Rectal smooth muscle tissue (tissue), 1 donor: Measurements from ENCODE around the gene DROSHA.

Source experiments
- H3K27ac ChIP-seq: one replicate; pipeline ENCODE4 v1.7.0; 2013; ENCODE audit warnings: low read depth, low read length, inconsistent platforms
- H3K27me3 ChIP-seq: one replicate; pipeline ENCODE4 v1.7.0; 2013; ENCODE audit warnings: low read length; ENCODE audit not compliant: control insufficient read depth, insufficient read depth
- H3K36me3 ChIP-seq: one replicate; pipeline ENCODE4 v1.7.0; 2013; ENCODE audit warnings: low read length; ENCODE audit not compliant: control insufficient read depth, insufficient read depth
- H3K4me1 ChIP-seq: one replicate; pipeline ENCODE4 v1.7.0; 2013; ENCODE audit warnings: low read length; ENCODE audit not compliant: control insufficient read depth, insufficient read depth
- H3K4me3 ChIP-seq: one replicate; pipeline ENCODE4 v1.7.0; 2013; ENCODE audit warnings: low read length
- H3K9ac ChIP-seq: one replicate; pipeline ENCODE4 v1.7.0; 2013; ENCODE audit warnings: low read length

The DROSHA gene

GRCh38 chr5:31477971-31478370, 53.9 kb downstream of the DROSHA start:
- Histone ChIP-seq H3K4me1 (peaks cover 8% of the 10 kb centered on the region), H3K9ac (no peak overlapping the region), H3K27ac (no peak overlapping the region), H3K27me3 (no peaks in the 10 kb centered on the region), H3K36me3 (peaks cover 5% of the 10 kb centered on the region), H3K4me3 (no peak overlapping the region)

GRCh38 chr5:31477516-31477915, 54.4 kb downstream of the DROSHA start:
- H3K36me3 ChIP-seq = peaks cover 5% of the 10 kb centered on the region
- no peak overlapping the region for H3K9ac ChIP-seq
- H3K27ac ChIP-seq = no peak overlapping the region
- peaks cover 8% of the 10 kb centered on the region for H3K4me1 ChIP-seq
- H3K4me3 ChIP-seq = no peak overlapping the region
- H3K27me3 ChIP-seq = no peaks in the 10 kb centered on the region

- H3K27me3 ChIP-seq = no peaks in the 10 kb centered on the region
- H3K9ac ChIP-seq = no peak overlapping the region
- H3K4me1 ChIP-seq = peaks cover 8% of the 10 kb centered on the region
- H3K36me3 ChIP-seq = peaks cover 5% of the 10 kb centered on the region
- peak overlapping the region; percentile 24 for H3K27ac ChIP-seq
- H3K4me3 ChIP-seq = no peak overlapping the region
These were observed 55.2 kb downstream of the DROSHA start for GRCh38 chr5:31476738-31477141.

GRCh38 chr5:31471916-31472315, 60.0 kb downstream of the DROSHA start:
- no peak overlapping the region for H3K4me3 ChIP-seq
- peaks cover 4% of the 10 kb centered on the region for H3K4me1 ChIP-seq
- no peak overlapping the region for H3K9ac ChIP-seq
- H3K27me3 ChIP-seq = no peaks in the 10 kb centered on the region
- no peak overlapping the region for H3K27ac ChIP-seq
- peaks cover 5% of the 10 kb centered on the region for H3K36me3 ChIP-seq

DNA sequence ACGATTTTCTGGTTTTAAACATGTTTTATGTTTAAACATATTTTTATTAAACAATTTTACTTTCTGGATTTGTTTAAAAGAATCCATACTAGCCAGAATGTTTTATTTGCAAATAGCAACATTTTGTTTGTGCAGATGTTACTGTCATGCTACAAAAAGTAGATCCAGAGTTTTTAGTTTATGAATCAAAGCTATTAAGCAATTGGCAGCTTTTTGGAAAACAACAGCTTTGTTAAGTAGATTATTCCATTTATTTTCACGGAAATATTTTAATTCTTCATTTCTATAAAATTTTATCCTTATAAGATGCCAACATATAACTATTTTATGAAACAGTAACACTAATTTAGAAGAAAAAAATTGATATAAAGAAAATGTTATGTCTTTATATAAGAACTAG, 60.9 kb downstream of the DROSHA start:
- Histone ChIP-seq H3K36me3 (peaks cover 8% of the 10 kb centered on the region), H3K9ac (no peak overlapping the region), H3K27ac (no peak overlapping the region), H3K4me3 (no peak overlapping the region), H3K4me1 (no peaks in the 10 kb centered on the region), H3K27me3 (no peaks in the 10 kb centered on the region)

DNA sequence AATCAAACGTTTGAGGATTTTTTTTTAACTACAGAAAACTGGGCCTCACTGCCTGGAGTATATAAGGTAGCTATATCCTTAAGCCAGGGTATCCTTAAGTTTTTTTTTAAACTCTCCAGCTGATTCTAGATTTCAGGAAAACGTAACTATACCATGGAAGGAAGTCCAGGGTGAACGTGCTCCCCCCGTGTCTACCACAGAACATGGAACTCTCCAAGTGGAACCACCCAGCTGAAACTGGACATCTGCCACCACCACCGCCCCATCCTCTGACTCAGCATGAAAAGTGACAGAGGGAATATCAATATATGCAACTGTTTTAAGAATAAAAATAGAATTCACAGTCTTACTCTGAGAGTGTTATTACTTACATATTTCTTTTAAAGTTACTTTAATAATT, 61.3 kb downstream of the DROSHA start:
- Histone ChIP-seq H3K36me3 (peaks cover 8% of the 10 kb centered on the region), H3K27ac (no peak overlapping the region), H3K4me3 (no peak overlapping the region), H3K27me3 (no peaks in the 10 kb centered on the region), H3K9ac (no peak overlapping the region), H3K4me1 (no peaks in the 10 kb centered on the region)

- Histone ChIP-seq H3K36me3 (peaks cover 6% of the 10 kb centered on the region), H3K9ac (no peak overlapping the region), H3K4me3 (no peak overlapping the region), H3K27ac (no peak overlapping the region), H3K4me1 (no peaks in the 10 kb centered on the region), H3K27me3 (no peaks in the 10 kb centered on the region)
These were observed 62.0 kb downstream of the DROSHA start for GRCh38 chr5:31469886-31470285.

DNA sequence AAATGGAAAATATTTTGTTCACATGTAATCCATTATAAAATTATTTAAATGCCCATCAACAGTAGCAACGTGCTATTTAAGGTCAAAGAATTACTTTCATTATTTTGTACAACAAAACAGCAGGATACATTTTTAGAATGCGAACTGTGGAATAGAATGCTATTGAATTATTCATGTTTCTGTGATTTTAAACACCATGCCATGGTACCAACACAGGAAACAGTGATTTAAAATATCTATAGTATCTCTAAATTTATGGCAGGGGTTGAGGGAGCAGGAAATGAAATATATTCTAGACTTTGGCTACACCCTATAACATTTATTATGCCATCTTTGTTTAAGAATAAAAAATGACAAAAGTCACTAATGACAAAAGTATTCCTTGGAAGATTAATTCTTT, 62.4 kb downstream of the DROSHA start:
- Histone ChIP-seq H3K27me3 (no peaks in the 10 kb centered on the region), H3K27ac (no peak overlapping the region), H3K9ac (no peak overlapping the region), H3K4me3 (no peak overlapping the region), H3K36me3 (peaks cover 3% of the 10 kb centered on the region), H3K4me1 (no peaks in the 10 kb centered on the region)

- Histone ChIP-seq H3K27me3 (no peaks in the 10 kb centered on the region), H3K4me3 (no peak overlapping the region), H3K9ac (no peak overlapping the region), H3K4me1 (no peaks in the 10 kb centered on the region), H3K27ac (no peak overlapping the region), H3K36me3 (peaks cover 12% of the 10 kb centered on the region)
These were observed 66.6 kb downstream of the DROSHA start for GRCh38 chr5:31465291-31465690.

- Histone ChIP-seq H3K27me3 (no peaks in the 10 kb centered on the region), H3K27ac (no peak overlapping the region), H3K36me3 (peaks cover 15% of the 10 kb centered on the region), H3K4me3 (no peak overlapping the region), H3K4me1 (no peaks in the 10 kb centered on the region), H3K9ac (no peak overlapping the region)
These were observed 67.8 kb downstream of the DROSHA start for GRCh38 chr5:31464081-31464480.

DNA sequence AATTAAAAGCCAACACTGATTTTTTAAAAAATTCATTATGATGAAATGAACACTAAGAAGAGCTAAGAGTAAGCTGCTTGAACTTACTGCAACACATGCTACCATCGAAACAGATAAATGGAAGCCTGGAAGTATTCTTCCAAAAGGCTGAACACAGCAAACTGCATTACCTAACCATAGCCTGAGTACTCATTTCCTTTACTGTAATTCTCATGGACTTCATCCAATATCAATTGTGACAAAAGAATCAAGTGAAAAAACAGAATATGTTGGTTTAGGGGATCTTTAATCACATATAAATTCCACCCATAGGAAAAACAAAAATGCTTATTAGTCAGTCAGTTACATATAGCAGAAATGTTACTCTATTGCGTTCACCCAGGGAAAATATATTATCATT, 68.5 kb downstream of the DROSHA start:
- H3K36me3 ChIP-seq = peaks cover 15% of the 10 kb centered on the region
- no peak overlapping the region for H3K27ac ChIP-seq
- H3K27me3 ChIP-seq = no peaks in the 10 kb centered on the region
- no peaks in the 10 kb centered on the region for H3K4me1 ChIP-seq
- no peak overlapping the region for H3K4me3 ChIP-seq
- no peak overlapping the region for H3K9ac ChIP-seq

DNA sequence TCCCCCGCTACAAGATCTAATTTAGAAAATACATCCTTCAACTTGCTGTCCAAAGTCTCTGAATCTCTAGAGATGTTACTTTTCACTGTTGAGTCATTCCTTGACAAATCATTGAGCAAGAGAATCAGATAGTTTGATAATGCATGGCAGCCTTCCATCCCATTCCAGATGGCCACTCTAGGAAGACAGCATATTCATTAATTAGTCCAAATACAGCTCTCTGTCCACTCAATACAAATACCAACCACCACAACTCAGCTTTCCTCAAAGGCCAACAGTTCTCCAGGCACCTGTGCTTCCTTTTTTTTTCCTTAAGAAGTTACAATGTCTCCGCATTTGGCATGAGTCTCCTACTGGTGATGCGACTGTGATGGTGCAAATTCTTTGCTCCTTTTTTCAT, 72.3 kb downstream of the DROSHA start:
- no peaks in the 10 kb centered on the region for H3K27me3 ChIP-seq
- H3K36me3 ChIP-seq = peaks cover 22% of the 10 kb centered on the region
- no peak overlapping the region for H3K4me3 ChIP-seq

GRCh38 chr5:31455172-31455571, 76.7 kb downstream of the DROSHA start:
- H3K9ac ChIP-seq = no peak overlapping the region

More for the DNA sequence above, 72.3 kb downstream of the DROSHA start:
- H3K4me1 ChIP-seq = no peaks in the 10 kb centered on the region
- H3K27ac ChIP-seq = no peak overlapping the region
- H3K9ac ChIP-seq = no peak overlapping the region

More at GRCh38 chr5:31455172-31455571, 76.7 kb downstream of the DROSHA start:
- Histone ChIP-seq H3K27me3 (no peaks in the 10 kb centered on the region), H3K4me1 (no peaks in the 10 kb centered on the region), H3K4me3 (no peak overlapping the region), H3K36me3 (peaks cover 16% of the 10 kb centered on the region), H3K27ac (no peak overlapping the region)
